Measurements from ENCODE around the gene ACOXL.

GRCh38 chr2:111005307-111005706 is 272.9 kb downstream of the ACOXL start:
- TF ChIP-seq POLR2A (IDR thresholded peaks at IDR 0.05; ENCODE audit: low read depth, low read length), result no peak
- no peak for TF ChIP-seq MYC (IDR thresholded peaks at IDR 0.05; ENCODE audit: low read depth, low read length)
- TF ChIP-seq CTCF (IDR thresholded peaks at IDR 0.05; ENCODE audit: extremely low read depth in 1 of 2, insufficient read depth in 1 of 2, low read depth in 1 of 2, low read length in 2 of 2), result no peak
- TF ChIP-seq POLR2AphosphoS5 (IDR thresholded peaks at IDR 0.05; ENCODE audit: insufficient read depth, low read depth, low read length), result no peak
